Upper lobe of left lung (tissue), 4 donors: ENCODE results near the gene BEX4.

Experiments used
- POLR2AphosphoS5 ChIP-seq, 2 donors: sonication (generic); formaldehyde crosslinking; IDR thresholded peaks; one replicate each; pipeline ENCODE4 v1.5.1; 2017; ENCODE audit warnings: antibody characterized with exemption in 2 of 2
- TF ChIP-seq, protein P1 (sequence below), 6 experiments: fragments of 450-650 bp in 4 of 6; fragments of 200-600 bp in 2 of 6; sonication (generic) in 2 of 6; IDR thresholded peaks; one replicate each; pipeline ENCODE4 v1.5.1; 2016 to 2019; ENCODE audit warnings: antibody characterized with exemption in 6 of 6

DNA sequence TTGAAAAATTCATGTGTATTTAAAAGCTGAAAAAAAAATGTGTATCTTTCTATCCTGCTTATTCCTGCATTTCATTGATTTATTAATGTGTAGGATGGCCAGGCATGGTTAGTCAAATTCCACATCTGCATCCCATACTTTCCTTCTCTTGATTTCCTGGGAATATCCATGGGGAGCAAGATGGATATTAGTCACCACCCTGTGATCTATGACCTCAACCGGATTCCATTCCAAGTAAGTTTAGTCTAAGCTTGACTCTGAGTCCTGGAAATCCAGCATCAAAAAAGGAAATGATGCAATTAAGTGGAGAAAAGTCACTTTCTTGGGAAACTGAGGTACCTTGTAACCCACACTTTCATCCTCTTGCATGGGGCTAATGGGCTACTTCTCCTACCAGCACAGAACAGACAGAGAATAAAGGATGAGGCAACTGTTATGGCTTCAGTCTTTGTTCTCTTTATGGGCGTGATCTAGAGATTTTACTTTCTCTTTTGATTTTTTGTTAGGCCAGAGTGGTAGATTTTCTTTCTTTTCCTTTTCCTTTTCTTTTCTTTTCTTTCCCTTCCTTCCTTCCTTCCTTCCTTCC lies 17.1 kb upstream of the BEX4 start:
- TF ChIP-seq POLR2AphosphoS5 (IDR thresholded peaks at IDR 0.05) = no peak
- TF ChIP-seq, protein P1, sequence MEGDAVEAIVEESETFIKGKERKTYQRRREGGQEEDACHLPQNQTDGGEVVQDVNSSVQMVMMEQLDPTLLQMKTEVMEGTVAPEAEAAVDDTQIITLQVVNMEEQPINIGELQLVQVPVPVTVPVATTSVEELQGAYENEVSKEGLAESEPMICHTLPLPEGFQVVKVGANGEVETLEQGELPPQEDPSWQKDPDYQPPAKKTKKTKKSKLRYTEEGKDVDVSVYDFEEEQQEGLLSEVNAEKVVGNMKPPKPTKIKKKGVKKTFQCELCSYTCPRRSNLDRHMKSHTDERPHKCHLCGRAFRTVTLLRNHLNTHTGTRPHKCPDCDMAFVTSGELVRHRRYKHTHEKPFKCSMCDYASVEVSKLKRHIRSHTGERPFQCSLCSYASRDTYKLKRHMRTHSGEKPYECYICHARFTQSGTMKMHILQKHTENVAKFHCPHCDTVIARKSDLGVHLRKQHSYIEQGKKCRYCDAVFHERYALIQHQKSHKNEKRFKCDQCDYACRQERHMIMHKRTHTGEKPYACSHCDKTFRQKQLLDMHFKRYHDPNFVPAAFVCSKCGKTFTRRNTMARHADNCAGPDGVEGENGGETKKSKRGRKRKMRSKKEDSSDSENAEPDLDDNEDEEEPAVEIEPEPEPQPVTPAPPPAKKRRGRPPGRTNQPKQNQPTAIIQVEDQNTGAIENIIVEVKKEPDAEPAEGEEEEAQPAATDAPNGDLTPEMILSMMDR (IDR thresholded peaks at IDR 0.05) = no peak
